ENCODE measurements around the gene U2AF2. TPM values are rescaled to one million over a fixed set of nuclear protein-coding genes. Genes with fewer than 3 reads are reported as not detected.

U2AF2 gene
- total and polyA plus RNA-seq, 9 of the 15 experiments (the other 6 are each of a cell fraction or from before 2014, with no cell fraction given) = 3.0 to 331 (median 157) TPM

DNA sequence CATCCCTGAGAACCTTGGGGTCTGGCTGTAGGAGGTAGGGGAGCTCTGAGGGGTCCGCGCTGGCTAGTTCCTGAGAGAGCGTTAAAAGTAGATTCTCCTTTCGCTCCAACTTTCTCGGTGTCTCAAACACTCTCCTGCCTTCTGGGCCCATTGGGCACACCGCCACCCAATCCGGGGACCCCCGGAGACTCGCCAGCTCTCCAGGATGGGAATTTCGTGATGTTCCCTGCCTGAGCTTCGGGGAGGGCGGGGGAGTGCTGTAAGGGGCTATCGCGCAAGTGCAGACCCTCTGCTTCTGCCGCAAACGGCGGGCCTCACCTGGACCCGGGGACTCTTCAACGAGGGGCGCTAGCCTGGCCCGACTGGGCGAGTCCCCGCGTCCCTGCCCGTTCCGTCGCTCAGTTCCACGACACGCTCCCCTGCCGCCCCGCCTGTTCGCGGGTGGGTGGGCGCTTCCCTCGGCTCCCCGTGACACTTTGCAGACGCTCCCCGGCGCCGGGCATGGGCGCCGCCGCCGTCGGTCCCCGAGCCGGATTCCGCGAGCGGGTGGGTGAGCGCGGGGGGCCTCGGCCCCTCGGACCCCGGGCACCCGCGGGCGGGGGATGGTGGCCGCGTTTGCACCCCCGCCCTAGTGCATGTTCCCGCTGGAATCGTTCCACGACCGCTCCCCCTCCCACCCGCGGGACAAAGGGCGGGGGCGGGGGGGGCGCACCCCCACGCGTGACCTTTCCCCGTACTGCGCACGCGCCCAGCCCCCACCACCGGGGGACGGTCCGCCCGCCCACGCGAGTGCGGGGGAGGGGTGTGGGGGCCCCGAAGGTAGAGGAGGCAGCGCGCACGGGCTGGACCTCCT lies 6.9 kb upstream of the U2AF2 start, which contains the start of gene CCDC106 (continued):
- no peak; the same call in 1 of the 2 replicates for TF ChIP-seq ZBTB40 (IDR thresholded peaks at IDR 0.05)
- no peak for TF ChIP-seq ZBTB40 (CRISPR knock-in tag; IDR thresholded peaks at IDR 0.05)
- no peak for TF ChIP-seq MTF1 (CRISPR knock-in tag; IDR thresholded peaks at IDR 0.05; ENCODE audit: borderline replicate concordance)
- no peak for TF ChIP-seq SMARCA5 (IDR thresholded peaks at IDR 0.05)
- TF ChIP-seq, protein P1, sequence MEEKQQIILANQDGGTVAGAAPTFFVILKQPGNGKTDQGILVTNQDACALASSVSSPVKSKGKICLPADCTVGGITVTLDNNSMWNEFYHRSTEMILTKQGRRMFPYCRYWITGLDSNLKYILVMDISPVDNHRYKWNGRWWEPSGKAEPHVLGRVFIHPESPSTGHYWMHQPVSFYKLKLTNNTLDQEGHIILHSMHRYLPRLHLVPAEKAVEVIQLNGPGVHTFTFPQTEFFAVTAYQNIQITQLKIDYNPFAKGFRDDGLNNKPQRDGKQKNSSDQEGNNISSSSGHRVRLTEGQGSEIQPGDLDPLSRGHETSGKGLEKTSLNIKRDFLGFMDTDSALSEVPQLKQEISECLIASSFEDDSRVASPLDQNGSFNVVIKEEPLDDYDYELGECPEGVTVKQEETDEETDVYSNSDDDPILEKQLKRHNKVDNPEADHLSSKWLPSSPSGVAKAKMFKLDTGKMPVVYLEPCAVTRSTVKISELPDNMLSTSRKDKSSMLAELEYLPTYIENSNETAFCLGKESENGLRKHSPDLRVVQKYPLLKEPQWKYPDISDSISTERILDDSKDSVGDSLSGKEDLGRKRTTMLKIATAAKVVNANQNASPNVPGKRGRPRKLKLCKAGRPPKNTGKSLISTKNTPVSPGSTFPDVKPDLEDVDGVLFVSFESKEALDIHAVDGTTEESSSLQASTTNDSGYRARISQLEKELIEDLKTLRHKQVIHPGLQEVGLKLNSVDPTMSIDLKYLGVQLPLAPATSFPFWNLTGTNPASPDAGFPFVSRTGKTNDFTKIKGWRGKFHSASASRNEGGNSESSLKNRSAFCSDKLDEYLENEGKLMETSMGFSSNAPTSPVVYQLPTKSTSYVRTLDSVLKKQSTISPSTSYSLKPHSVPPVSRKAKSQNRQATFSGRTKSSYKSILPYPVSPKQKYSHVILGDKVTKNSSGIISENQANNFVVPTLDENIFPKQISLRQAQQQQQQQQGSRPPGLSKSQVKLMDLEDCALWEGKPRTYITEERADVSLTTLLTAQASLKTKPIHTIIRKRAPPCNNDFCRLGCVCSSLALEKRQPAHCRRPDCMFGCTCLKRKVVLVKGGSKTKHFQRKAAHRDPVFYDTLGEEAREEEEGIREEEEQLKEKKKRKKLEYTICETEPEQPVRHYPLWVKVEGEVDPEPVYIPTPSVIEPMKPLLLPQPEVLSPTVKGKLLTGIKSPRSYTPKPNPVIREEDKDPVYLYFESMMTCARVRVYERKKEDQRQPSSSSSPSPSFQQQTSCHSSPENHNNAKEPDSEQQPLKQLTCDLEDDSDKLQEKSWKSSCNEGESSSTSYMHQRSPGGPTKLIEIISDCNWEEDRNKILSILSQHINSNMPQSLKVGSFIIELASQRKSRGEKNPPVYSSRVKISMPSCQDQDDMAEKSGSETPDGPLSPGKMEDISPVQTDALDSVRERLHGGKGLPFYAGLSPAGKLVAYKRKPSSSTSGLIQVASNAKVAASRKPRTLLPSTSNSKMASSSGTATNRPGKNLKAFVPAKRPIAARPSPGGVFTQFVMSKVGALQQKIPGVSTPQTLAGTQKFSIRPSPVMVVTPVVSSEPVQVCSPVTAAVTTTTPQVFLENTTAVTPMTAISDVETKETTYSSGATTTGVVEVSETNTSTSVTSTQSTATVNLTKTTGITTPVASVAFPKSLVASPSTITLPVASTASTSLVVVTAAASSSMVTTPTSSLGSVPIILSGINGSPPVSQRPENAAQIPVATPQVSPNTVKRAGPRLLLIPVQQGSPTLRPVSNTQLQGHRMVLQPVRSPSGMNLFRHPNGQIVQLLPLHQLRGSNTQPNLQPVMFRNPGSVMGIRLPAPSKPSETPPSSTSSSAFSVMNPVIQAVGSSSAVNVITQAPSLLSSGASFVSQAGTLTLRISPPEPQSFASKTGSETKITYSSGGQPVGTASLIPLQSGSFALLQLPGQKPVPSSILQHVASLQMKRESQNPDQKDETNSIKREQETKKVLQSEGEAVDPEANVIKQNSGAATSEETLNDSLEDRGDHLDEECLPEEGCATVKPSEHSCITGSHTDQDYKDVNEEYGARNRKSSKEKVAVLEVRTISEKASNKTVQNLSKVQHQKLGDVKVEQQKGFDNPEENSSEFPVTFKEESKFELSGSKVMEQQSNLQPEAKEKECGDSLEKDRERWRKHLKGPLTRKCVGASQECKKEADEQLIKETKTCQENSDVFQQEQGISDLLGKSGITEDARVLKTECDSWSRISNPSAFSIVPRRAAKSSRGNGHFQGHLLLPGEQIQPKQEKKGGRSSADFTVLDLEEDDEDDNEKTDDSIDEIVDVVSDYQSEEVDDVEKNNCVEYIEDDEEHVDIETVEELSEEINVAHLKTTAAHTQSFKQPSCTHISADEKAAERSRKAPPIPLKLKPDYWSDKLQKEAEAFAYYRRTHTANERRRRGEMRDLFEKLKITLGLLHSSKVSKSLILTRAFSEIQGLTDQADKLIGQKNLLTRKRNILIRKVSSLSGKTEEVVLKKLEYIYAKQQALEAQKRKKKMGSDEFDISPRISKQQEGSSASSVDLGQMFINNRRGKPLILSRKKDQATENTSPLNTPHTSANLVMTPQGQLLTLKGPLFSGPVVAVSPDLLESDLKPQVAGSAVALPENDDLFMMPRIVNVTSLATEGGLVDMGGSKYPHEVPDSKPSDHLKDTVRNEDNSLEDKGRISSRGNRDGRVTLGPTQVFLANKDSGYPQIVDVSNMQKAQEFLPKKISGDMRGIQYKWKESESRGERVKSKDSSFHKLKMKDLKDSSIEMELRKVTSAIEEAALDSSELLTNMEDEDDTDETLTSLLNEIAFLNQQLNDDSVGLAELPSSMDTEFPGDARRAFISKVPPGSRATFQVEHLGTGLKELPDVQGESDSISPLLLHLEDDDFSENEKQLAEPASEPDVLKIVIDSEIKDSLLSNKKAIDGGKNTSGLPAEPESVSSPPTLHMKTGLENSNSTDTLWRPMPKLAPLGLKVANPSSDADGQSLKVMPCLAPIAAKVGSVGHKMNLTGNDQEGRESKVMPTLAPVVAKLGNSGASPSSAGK (IDR thresholded peaks at IDR 0.05) = no peak
- no peak for TF ChIP-seq POLR2B (IDR thresholded peaks at IDR 0.05; ENCODE audit: low read depth, partially characterized antibody)

Data from K562 (cell line).